GM19193 (cell line): ENCODE data around the gene PHC2.

Experiments used
- POLR2A ChIP-seq: IDR thresholded peaks from 4 replicates; pipeline ENCODE4 v1.6.1; 2011; ENCODE audit not compliant: insufficient read depth, insufficient read length; ENCODE audit errors: extremely low read depth

The PHC2 gene

GRCh38 chr1:33366762-33367484, 64.0 kb downstream of the PHC2 start:
- no peak for TF ChIP-seq POLR2A

GRCh38 chr1:33365560-33365997, 65.3 kb downstream of the PHC2 start:
- TF ChIP-seq POLR2A: no peak

GRCh38 chr1:33364565-33364918, 66.4 kb downstream of the PHC2 start:
- no peak for TF ChIP-seq POLR2A

- TF ChIP-seq POLR2A: no peak
Measured at GRCh38 chr1:33363470-33363861, 67.4 kb downstream of the PHC2 start.

GRCh38 chr1:33363021-33363420, 67.9 kb downstream of the PHC2 start:
- no peak for TF ChIP-seq POLR2A

GRCh38 chr1:33361532-33362235, 69.2 kb downstream of the PHC2 start:
- TF ChIP-seq POLR2A: no peak

GRCh38 chr1:33360367-33360766, 70.5 kb downstream of the PHC2 start:
- no peak for TF ChIP-seq POLR2A

GRCh38 chr1:33359931-33360330, 71.0 kb downstream of the PHC2 start:
- TF ChIP-seq POLR2A: no peak

- TF ChIP-seq POLR2A: no peak
Measured at GRCh38 chr1:33358795-33359503, 71.9 kb downstream of the PHC2 start.

GRCh38 chr1:33358114-33358794, 72.6 kb downstream of the PHC2 start:
- TF ChIP-seq POLR2A: no peak

- TF ChIP-seq POLR2A: no peak
Measured at GRCh38 chr1:33357099-33357498, 73.8 kb downstream of the PHC2 start.

- no peak for TF ChIP-seq POLR2A
Measured at GRCh38 chr1:33354707-33355316, 76.1 kb downstream of the PHC2 start.

GRCh38 chr1:33353531-33353930, 77.4 kb downstream of the PHC2 start:
- TF ChIP-seq POLR2A: no peak

- TF ChIP-seq POLR2A: no peak
Measured at GRCh38 chr1:33351281-33351660, 79.6 kb downstream of the PHC2 start.
